GM18505 (cell line): ENCODE measurements around the gene PODXL2.
"Not testable (repeated sequence)": the region's sequence is repeated elsewhere in the genome, so short reads cannot be mapped to it uniquely, and the experiment has no call there.

Source experiments
- ATAC-seq: cut with Tn5 transposase; IDR thresholded peaks from one replicate; pipeline ENCODE4 v1.9.1; 2021; ENCODE audit not compliant: unreplicated experiment
- POLR2A ChIP-seq: IDR thresholded peaks from 4 replicates; pipeline ENCODE4 v1.6.1; 2011; ENCODE audit warnings: borderline replicate concordance; ENCODE audit not compliant: insufficient read depth, insufficient read length; ENCODE audit errors: extremely low read depth

Gene PODXL2

DNA sequence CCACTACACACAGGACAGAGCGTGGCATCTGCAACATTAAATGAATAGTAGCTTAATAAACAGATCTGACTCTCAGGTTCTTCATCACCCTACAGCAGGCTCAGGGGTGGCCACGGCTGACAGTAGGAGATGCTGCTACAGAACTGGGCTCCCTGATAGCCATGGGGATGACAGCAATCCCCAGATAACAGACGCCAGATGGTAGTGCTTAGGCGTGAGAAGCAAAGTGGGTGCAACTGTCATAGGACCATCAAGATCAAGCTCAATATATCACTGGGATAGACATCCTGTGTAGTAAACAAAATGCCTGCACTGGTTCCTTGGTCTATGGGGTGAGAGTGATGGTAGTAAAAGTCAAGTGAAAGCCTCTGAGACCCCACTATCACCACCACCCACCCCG is 35.8 kb upstream of the PODXL2 start:
- no peak for ATAC-seq
- TF ChIP-seq POLR2A = no peak

DNA sequence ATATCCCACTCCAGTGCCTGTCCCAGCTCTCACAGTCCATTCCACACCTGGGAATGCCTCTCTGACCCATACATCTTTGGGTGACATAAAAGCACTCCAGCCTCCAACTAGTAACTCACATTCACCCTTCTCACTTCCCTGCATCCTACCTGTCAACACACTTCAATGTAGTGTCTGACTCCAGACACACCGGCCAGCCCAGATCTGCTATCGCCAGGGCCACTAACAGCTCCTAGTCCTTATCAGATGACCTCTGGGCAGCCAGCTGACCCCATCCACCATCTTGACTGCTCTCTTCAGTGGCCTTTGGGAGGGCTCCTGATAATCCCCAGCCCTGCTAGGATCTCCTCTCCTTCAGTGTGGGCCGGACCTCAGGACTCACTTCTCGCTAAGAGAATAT is 33.7 kb upstream of the PODXL2 start:
- ATAC-seq = no peak
- TF ChIP-seq POLR2A = no peak

DNA sequence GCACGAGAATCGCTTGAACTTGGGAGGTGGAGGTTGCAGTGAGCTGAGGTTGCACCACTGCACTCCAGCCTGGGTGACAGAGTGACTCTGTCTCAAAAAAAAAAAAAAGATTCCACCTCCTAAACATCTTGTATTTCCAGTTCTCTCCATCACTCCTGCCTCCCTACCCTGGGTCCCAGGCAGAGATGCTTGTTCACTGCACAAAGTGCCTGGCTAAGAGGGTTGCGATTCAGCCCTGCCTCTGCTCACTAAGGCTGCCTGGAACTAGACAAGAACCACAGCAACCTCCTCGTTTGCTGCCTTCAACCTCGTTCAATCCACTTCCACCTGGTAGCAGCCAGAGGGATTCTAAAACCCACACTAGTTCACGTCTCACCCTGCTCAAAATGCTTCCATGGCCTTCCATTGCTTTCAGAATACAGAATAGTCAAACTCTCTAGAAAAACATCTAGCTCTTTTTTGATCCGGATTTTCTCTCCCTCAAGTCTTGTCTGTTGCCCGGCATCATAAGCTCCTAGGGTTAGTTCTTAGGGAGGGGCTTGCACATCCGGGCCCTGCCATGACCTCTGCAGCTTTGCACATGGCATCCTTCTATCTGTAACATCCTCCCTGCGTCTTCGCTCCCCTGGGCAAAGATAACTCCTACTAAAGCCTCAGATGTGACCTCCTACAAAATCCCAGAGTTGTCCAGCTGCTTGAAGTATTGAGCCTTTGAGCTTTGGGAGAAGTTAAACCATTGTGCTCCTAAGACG is 31.8 kb upstream of the PODXL2 start:
- no peak for ATAC-seq
- no peak for TF ChIP-seq POLR2A

DNA sequence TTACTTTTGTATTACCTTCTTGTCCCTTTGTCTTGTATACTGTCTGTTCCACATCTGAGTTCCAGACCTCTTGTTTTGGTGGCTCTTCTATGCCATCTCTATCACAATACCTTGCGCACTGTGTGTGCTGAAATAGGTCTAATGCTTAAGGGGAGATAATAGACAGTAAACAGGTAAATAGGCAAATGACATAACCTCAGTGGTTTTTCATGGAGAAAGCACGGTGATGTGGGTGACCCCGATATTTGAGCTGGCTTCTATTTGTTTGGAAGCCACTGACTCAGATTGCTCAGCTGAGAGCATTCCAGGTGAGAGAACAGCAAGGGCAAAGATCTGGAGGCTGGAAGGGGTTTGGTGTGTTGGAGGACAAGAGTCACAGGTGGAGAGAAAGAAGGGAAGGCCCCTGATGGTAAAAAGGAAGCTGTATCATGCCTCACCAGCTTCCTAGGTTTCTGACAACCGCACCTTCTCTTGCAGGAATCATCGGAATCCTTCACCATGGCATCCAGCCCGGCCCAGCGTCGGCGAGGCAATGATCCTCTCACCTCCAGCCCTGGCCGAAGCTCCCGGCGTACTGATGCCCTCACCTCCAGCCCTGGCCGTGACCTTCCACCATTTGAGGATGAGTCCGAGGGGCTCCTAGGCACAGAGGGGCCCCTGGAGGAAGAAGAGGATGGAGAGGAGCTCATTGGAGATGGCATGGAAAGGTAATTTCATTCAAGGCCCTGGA is 30.0 kb upstream of the PODXL2 start:
- ATAC-seq = no peak
- TF ChIP-seq POLR2A = no peak

DNA sequence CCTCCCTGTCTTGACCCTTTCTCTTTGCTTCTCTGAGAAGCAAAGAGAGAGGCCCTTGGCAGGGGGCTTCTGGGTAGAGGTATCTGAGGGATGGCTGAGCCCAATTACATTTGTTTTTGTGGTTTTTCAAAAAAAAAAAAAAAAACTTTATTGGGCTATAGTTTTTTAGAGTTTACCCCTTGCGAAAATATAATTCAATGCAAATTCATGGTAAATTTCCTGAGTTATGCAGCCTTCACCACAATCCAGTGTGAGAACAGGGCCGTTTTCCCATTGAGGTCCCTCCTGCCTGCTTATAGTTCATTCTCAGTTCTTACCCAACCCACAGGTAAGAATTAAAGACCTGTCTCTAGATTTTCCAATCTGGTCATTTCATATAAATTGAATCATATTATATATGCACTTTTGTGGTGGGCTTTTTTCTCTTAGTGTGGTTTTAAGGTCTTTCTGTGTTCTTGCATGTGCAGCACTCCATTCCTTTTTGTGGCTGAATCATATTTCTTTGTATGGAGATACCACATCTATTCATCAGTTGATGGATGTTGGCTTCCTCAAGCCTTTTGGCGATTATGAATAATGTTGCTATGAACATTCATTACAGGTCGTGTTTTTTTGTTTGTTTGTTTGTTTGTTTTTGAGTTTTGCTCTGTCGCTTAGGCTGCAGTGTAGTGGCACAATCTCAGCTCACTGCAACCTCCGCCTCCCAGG is 28.1 kb upstream of the PODXL2 start:
- TF ChIP-seq POLR2A = no peak

DNA sequence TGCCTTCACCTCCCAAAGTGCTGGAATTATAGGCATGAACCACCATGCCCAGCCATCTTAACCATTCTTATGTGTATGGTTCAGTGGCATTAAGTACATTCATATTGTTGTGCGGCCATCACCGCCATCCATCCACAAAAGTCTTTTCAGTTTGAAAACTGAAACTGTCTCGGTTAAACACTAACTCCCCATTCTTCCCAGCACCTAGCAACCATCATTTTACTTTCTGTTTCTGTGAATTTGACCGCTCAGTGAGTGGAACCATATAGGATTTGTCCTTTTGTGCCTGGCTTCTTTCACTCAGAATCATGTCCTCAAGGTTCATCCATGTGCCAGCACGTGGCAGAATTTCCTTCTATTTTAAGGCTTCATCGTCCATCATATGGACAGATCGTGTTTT is 24.9 kb upstream of the PODXL2 start:
- no peak for ATAC-seq
- no peak for TF ChIP-seq POLR2A

More for the DNA sequence above, 28.1 kb upstream of the PODXL2 start:
- no peak for ATAC-seq

GRCh38 chr3:127604546-127605165 is 24.3 kb upstream of the PODXL2 start:
- no peak for TF ChIP-seq POLR2A
- no peak for ATAC-seq

GRCh38 chr3:127605547-127605946 is 23.4 kb upstream of the PODXL2 start:
- not testable (repeated sequence) for ATAC-seq

DNA sequence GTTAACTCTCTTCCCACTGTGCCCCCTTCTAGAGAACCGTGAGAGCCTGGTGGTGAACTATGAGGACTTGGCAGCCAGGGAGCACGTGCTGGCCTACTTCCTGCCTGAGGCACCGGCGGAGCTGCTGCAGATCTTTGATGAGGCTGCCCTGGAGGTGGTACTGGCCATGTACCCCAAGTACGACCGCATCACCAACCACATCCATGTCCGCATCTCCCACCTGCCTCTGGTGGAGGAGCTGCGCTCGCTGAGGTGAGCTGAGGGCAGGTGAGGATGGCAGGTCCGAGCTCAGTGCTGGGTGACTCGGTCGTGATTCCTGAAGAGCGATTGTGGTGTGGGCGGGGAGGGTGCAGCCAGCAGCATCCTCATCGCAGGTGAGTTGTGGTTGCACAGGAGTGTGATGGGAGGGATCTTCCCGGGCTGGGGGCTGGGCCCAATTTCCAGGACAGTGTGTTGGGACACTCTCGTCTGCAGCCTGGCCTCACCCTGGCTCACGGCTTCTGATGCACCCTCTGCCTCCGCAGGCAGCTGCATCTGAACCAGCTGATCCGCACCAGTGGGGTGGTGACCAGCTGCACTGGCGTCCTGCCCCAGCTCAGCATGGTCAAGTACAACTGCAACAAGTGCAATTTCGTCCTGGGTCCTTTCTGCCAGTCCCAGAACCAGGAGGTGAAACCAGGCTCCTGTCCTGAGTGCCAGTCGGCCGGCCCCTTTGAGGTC is 22.7 kb upstream of the PODXL2 start:
- ATAC-seq = no peak
- no peak for TF ChIP-seq POLR2A

GRCh38 chr3:127606981-127607595 is 21.9 kb upstream of the PODXL2 start:
- no peak for TF ChIP-seq POLR2A
- ATAC-seq = no peak

DNA sequence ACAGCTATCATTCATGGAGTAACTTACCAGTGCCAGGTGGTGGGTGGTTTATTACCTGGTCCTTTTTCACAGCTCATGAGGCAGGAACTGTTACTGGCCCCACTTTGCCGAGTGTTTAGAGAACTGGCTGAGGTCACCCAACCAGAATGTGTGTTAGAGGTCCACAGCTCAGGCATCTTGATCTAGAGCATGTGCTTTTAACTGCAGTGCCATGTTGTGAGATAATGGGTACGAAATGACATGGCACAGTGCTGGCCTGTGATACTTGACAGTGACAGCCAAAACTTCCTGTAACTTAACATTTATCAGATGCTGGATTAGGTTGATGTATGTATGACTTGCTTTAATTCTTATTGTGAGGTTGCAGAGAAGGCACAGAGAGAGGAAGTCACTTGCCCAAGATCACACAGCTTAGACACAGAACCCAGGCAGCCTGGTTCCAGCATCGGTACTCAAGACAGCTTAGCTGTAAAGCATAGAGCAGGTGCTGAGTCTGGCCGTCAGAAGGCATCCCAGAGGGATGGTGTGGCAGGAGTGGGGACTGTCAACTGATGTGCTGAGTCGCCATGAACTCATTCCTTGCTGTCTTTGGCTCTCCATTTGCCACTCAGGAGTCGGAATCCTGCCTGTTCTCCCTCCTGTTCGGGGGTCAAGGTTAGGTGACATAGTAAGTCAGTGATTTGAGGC is 21.2 kb upstream of the PODXL2 start:
- ATAC-seq = no peak

GRCh38 chr3:127608362-127608718 is 20.6 kb upstream of the PODXL2 start:
- ATAC-seq = no peak
- no peak for TF ChIP-seq POLR2A

More for the DNA sequence above, 21.2 kb upstream of the PODXL2 start:
- no peak for TF ChIP-seq POLR2A

DNA sequence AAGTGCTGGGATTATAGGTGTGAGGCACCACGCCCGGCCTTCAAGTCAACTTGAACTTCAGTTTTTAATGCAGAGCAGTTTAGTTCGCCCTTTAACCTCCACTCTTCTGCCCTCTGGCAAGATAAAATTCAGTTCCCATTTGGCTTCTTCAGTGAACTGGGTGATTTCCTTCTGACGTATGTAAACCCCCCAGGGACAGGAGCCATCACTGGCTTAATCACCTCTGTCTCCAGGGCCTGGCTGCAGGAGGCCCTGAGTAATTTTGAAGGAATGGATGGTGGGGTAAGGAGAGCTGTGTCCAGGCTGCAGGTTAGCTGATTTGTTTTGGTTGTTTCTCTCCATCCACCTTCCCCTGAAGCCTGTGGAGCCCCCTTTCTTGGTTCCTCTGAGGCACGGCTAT is 18.9 kb upstream of the PODXL2 start:
- TF ChIP-seq POLR2A = no peak
- no peak for ATAC-seq

GRCh38 chr3:127611251-127611650 is 17.7 kb upstream of the PODXL2 start:
- TF ChIP-seq POLR2A = no peak
- ATAC-seq = no peak
